Breast epithelium (tissue), 3 donors: ENCODE measurements around the gene SLC9A3.

Experiments used
- POLR2A ChIP-seq: fragments of 450-650 bp; IDR thresholded peaks from one replicate; pipeline ENCODE4 v1.6.1; 2016; ENCODE audit warnings: antibody characterized with exemption, mild to moderate bottlenecking, moderate library complexity
- POLR2AphosphoS5 ChIP-seq, 3 donors: sonication (generic); formaldehyde crosslinking; IDR thresholded peaks; one replicate each; pipeline ENCODE4 v1.6.1; 2017; ENCODE audit warnings: antibody characterized with exemption in 3 of 3
- TF ChIP-seq, protein P1 (sequence below), 3 donors: fragments of 450-650 bp; IDR thresholded peaks; one replicate each; pipeline ENCODE4 v1.5.1; 2016 to 2017; ENCODE audit warnings: antibody characterized with exemption in 3 of 3, mild to moderate bottlenecking in 3 of 3, moderate library complexity in 3 of 3

DNA sequence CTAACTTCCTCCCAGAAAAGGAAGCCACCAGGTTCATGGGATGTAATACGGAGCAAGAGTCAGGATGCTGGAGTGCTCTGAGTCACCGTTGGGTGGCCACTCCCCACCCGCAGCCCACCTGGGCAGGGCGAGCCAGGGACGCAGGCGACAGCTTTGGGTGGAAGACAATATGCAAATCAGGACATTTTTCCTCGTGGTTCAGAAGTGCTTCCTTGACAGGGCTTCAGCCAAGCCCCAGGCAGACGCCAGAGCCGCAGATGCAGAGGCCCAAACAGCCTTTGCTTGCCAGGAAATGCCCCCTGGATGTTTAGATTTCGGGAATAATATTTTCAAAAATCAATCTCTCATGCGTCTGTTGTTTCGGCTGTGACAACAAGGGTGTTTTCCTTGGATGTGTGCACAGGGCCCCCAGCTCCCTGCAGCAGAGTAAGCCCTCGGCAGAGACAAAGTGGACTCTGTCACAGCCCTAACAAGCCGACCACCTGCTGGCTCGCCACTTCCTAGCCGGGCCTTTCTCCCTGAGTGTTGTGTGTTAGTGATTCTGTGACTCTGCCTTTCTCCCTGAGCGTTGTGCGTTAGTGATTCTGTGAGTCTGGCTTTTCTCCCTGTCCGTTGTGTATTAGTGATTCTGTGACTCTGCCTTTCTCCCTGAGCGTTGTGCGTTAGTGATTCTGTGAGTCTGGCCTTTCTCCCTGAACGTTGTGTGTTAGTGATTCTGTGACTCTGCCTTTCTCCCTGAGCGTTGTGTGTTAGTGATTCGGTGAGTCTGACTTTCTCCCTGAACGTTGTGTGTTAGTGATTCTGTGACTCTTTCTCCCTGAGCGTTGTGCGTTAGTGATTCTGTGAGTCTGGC, 11.8 kb upstream of the SLC9A3 start:
- TF ChIP-seq, protein P1, sequence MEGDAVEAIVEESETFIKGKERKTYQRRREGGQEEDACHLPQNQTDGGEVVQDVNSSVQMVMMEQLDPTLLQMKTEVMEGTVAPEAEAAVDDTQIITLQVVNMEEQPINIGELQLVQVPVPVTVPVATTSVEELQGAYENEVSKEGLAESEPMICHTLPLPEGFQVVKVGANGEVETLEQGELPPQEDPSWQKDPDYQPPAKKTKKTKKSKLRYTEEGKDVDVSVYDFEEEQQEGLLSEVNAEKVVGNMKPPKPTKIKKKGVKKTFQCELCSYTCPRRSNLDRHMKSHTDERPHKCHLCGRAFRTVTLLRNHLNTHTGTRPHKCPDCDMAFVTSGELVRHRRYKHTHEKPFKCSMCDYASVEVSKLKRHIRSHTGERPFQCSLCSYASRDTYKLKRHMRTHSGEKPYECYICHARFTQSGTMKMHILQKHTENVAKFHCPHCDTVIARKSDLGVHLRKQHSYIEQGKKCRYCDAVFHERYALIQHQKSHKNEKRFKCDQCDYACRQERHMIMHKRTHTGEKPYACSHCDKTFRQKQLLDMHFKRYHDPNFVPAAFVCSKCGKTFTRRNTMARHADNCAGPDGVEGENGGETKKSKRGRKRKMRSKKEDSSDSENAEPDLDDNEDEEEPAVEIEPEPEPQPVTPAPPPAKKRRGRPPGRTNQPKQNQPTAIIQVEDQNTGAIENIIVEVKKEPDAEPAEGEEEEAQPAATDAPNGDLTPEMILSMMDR (IDR thresholded peaks at IDR 0.05): no peak
- no peak for TF ChIP-seq POLR2A
- TF ChIP-seq POLR2AphosphoS5 (IDR thresholded peaks at IDR 0.05): no peak
